ENCODE results near the gene HDAC2.

HDAC2 gene

GRCh38 chr6:113907102-113907815 is 63.7 kb downstream of the HDAC2 start:
- no peak for DNase-seq

- no peak for DNase-seq
These were observed 67.2 kb downstream of the HDAC2 start for GRCh38 chr6:113903666-113904330.

GRCh38 chr6:113901482-113901881 is 69.5 kb downstream of the HDAC2 start:
- DNase-seq = no peak

GRCh38 chr6:113894712-113895674 is 76.0 kb downstream of the HDAC2 start:
- no peak for DNase-seq

GRCh38 chr6:113893866-113894265 is 77.1 kb downstream of the HDAC2 start:
- no peak for DNase-seq

GRCh38 chr6:113893451-113893850 is 77.5 kb downstream of the HDAC2 start:
- DNase-seq = no peak

GRCh38 chr6:113888956-113889630 is 81.9 kb downstream of the HDAC2 start:
- no peak for DNase-seq

- no peak for DNase-seq
These were observed 82.5 kb downstream of the HDAC2 start for GRCh38 chr6:113888493-113888892.

GRCh38 chr6:113886512-113886911 is 84.4 kb downstream of the HDAC2 start:
- DNase-seq = no peak

- no peak for DNase-seq
These were observed 86.9 kb downstream of the HDAC2 start for GRCh38 chr6:113884011-113884410.
